GM23248 (cell line): ENCODE results near the gene ACKR1. TPM values are rescaled to one million over a fixed set of nuclear protein-coding genes. Genes with fewer than 3 reads are reported as not detected.

Experiments
- DNase-seq: peaks from one replicate; pipeline ENCODE4 v3.0.0-alpha.2; 2015
- H2AFZ ChIP-seq: fragments of 200-600 bp; sonication (generic); 2 replicates; pipeline ENCODE4 v1.6.1; 2016; ENCODE audit warnings: antibody characterized with exemption
- H3F3A ChIP-seq: fragments of 200-600 bp; sonication (generic); 2 replicates; pipeline ENCODE4 v1.6.1; 2016; ENCODE audit warnings: mild to moderate bottlenecking, antibody characterized with exemption, mixed run types; ENCODE audit not compliant: insufficient read depth
- H3K27ac ChIP-seq: fragments of 200-600 bp; sonication (generic); 2 replicates; pipeline ENCODE4 v1.5.1; 2016; ENCODE audit warnings: mild to moderate bottlenecking
- H3K27me3 ChIP-seq: fragments of 200-600 bp; sonication (generic); replicated peaks from 2 replicates; pipeline ENCODE4 v1.6.1; 2016; ENCODE audit warnings: mild to moderate bottlenecking; ENCODE audit not compliant: insufficient read depth
- H3K36me3 ChIP-seq: fragments of 200-600 bp; sonication (generic); 2 replicates; pipeline ENCODE4 v1.6.1; 2016; ENCODE audit warnings: low read depth, mild to moderate bottlenecking
- H3K4me1 ChIP-seq: fragments of 200-600 bp; sonication (generic); 2 replicates; pipeline ENCODE4 v1.6.1; 2016; ENCODE audit warnings: mild to moderate bottlenecking; ENCODE audit not compliant: insufficient read depth
- H3K4me2 ChIP-seq: fragments of 200-600 bp; sonication (generic); one replicate; pipeline ENCODE4 v1.6.1; 2016; ENCODE audit warnings: mild to moderate bottlenecking; ENCODE audit not compliant: unreplicated experiment
- H3K4me3 ChIP-seq: fragments of 200-600 bp; sonication (generic); 2 replicates; pipeline ENCODE4 v1.5.1; 2016; ENCODE audit warnings: mild to moderate bottlenecking
- H3K79me2 ChIP-seq: fragments of 200-600 bp; sonication (generic); 2 replicates; pipeline ENCODE4 v1.6.1; 2016; ENCODE audit warnings: mild to moderate bottlenecking; ENCODE audit not compliant: insufficient read depth
- H3K9ac ChIP-seq: fragments of 200-600 bp; sonication (generic); 2 replicates; pipeline ENCODE4 v1.6.1; 2016; ENCODE audit warnings: mild to moderate bottlenecking
- H3K9me2 ChIP-seq: fragments of 200-600 bp; sonication (generic); 2 replicates; pipeline ENCODE4 v1.6.1; 2016; ENCODE audit warnings: mixed run types, mild to moderate bottlenecking, moderate library complexity; ENCODE audit not compliant: insufficient read depth
- H3K9me3 ChIP-seq: fragments of 200-600 bp; sonication (generic); one replicate; pipeline ENCODE4 v1.6.1; 2017; ENCODE audit warnings: low read depth
- H4K20me1 ChIP-seq: fragments of 200-600 bp; sonication (generic); 2 replicates; pipeline ENCODE4 v1.6.0; 2016; ENCODE audit not compliant: insufficient read depth
- EZH2 ChIP-seq: fragments of 200-600 bp; sonication (generic); IDR thresholded peaks from 2 replicates; pipeline ENCODE4 v1.6.1; 2018; ENCODE audit warnings: antibody characterized with exemption, mild to moderate bottlenecking; ENCODE audit not compliant: insufficient read depth, poor library complexity, severe bottlenecking
- EZH2phosphoT487 ChIP-seq: fragments of 200-600 bp; sonication (generic); IDR thresholded peaks from 2 replicates; pipeline ENCODE4 v1.6.1; 2018; ENCODE audit warnings: antibody characterized with exemption, moderate library complexity, mild to moderate bottlenecking, low read depth; ENCODE audit not compliant: insufficient read depth
- WGBS, 2 experiments: methylation state at CpG; one replicate each; pipeline ENCODE4 v1.1.6; 2015 to 2017; ENCODE audit warnings: low lambda C conversion rate in 2 of 2, low coverage in 1 of 2; ENCODE audit errors: missing lambda C conversion rate in 2 of 2; 5-methylcytosine and 5-hydroxymethylcytosine counted together
- in situ Hi-C: fragments of 300-500 bp; cut with MboI; formaldehyde crosslinking; loops from 2 replicates; pipeline ENCODE4 v1.15.0; 2020
- polyA plus RNA-seq: library from polyadenylated mRNA; unstranded; fragments of >200 nt; fragmentation: Nextera tagmentation; extraction: Ambion mirVana; gene quantifications from 2 replicates; pipeline ENCODE4 v1.2.1, GENCODE V29; 2016
- total RNA-seq: library from RNA; depleted of rRNA; stranded (reverse); fragments of >200 nt; shearing (Covaris generic); gene quantifications from 2 replicates; pipeline ENCODE4 v1.2.3, GENCODE V29; 2014

The ACKR1 gene
- total and polyA plus RNA-seq, 2 experiments from 2014 or later = not detected

GRCh38 chr1:159214149-159214760, 9.6 kb downstream of the ACKR1 start:
- WGBS, 2 experiments = 6% methylated on average over 5 of the region's 5 CpGs
- DNase-seq = peak; percentile 58
- no peaks in the 10 kb centered on the region for H3K9me3 ChIP-seq

DNA sequence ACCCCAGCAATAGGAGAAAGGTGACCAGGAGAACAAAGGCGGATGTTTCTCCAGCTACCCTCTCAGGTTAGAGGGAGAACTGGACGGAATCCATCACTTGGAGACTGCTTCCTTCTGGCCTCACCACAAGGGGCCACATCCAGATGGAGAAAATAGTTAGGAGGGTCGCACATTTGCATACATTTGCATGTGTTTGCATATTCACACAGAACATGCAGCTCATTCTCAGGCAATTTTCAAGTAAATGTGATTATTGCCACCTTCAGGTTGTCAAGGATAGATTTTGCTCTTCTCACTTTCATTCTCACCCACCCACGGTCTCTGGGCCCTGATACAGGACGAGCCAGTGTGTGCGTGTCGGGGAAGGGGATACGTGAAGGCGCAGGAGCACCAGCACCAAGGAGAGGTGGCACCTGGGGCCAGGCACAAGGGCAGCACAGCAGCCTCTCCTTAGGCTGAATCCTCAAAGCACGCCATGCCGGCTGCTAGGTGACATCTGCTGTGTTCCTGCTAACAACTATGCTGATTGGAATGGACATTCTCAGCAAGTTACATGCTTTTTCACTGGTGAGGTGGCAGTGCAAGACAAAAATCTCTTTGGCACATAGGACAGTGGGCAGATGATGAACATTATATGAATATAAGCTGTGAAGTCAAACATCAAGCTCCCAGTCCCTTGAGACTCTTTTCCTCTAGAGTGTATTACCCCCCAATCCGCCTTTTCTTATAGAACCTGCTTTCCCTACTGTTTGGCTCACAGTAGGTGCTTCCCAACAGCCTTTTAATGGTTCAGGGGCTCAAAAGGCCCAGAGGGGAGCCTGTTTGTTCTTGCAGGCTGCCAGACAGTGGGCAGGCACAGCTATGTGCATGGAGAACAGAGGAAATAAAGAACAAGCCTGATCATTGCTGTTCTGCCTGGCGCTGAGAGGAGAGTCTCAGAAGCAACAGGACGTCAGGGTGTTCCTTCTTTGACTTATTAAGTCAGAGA, 14.3 kb downstream of the ACKR1 start:
- Histone ChIP-seq H3K9ac (no peak overlapping the region), H3K36me3 (no peaks in the 10 kb centered on the region), H2AFZ (no peak overlapping the region), H3K79me2 (no peaks in the 10 kb centered on the region), H3K27ac (no peak overlapping the region), H3K9me2 (no peaks in the 10 kb centered on the region), H3K9me3 (no peaks in the 10 kb centered on the region), H3K4me3 (no peak overlapping the region), H3F3A (no peaks in the 10 kb centered on the region), H3K27me3 (no peaks in the 10 kb centered on the region; the same call in 1 of the 2 replicates), H4K20me1 (no peaks in the 10 kb centered on the region), H3K4me1 (no peaks in the 10 kb centered on the region), H3K4me2 (no peak overlapping the region)
- no peak for TF ChIP-seq EZH2phosphoT487
- TF ChIP-seq EZH2 = no peak
- DNase-seq = no peak
- 22% methylated on average over 14 of the region's 14 CpGs for WGBS, 2 experiments
- in situ Hi-C loops = no loop called here

More at GRCh38 chr1:159214149-159214760, 9.6 kb downstream of the ACKR1 start:
- Histone ChIP-seq H3K4me3 (no peak overlapping the region), H3K27ac (no peak overlapping the region), H3K27me3 (no peaks in the 10 kb centered on the region; the same call in 1 of the 2 replicates), H3K36me3 (no peaks in the 10 kb centered on the region), H2AFZ (no peak overlapping the region), H3K4me2 (no peak overlapping the region), H3K79me2 (no peaks in the 10 kb centered on the region), H3K9ac (no peak overlapping the region), H3F3A (no peaks in the 10 kb centered on the region), H4K20me1 (no peaks in the 10 kb centered on the region), H3K9me2 (no peaks in the 10 kb centered on the region), H3K4me1 (no peaks in the 10 kb centered on the region)
- in situ Hi-C loops = no loop called here
- no peak for TF ChIP-seq EZH2
- TF ChIP-seq EZH2phosphoT487 = no peak

- H3K9ac ChIP-seq = no peak overlapping the region
- peaks cover 4% of the 10 kb centered on the region; the same call in 1 of the 2 replicates for H3K27me3 ChIP-seq
- H4K20me1 ChIP-seq = no peaks in the 10 kb centered on the region
- no peaks in the 10 kb centered on the region for H3K9me2 ChIP-seq
- H3K36me3 ChIP-seq = no peaks in the 10 kb centered on the region
- no peak for TF ChIP-seq EZH2phosphoT487
- no peak for TF ChIP-seq EZH2
- WGBS, 2 experiments = 52 to 53% methylated on average over 5 of the region's 5 CpGs
- no peaks in the 10 kb centered on the region for H3K4me1 ChIP-seq
- H3K79me2 ChIP-seq = no peaks in the 10 kb centered on the region
- in situ Hi-C loops = no loop called here
- no peaks in the 10 kb centered on the region for H3F3A ChIP-seq
- H3K27ac ChIP-seq = no peak overlapping the region
- H3K9me3 ChIP-seq = no peaks in the 10 kb centered on the region
- no peak overlapping the region for H2AFZ ChIP-seq
- H3K4me2 ChIP-seq = no peak overlapping the region
- no peak for DNase-seq
- H3K4me3 ChIP-seq = no peak overlapping the region
These were observed 17.6 kb downstream of the ACKR1 start for GRCh38 chr1:159222075-159222865.

DNA sequence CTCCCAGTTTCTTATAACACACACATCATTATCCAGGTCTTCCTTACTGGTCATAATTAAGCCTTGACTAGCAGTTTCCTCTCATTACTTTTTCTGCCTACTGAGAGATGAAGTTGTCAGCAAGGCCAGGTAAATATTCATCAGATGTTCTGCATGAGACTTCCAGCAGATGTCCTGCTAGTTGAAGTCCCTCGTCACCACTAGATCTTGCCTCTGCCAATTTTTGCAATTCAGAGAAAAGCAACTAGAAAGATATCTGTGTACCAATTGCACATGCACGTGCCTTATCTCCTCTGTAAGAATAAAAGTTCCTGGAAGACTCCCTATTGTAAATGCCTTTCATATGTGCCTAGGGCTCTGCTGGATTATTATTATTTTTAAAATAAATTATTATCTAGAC, 18.3 kb downstream of the ACKR1 start:
- DNase-seq = no peak
- no peak overlapping the region for H2AFZ ChIP-seq
- H3F3A ChIP-seq = no peaks in the 10 kb centered on the region
- WGBS, 2 experiments = 7 to 16% methylated on average over 2 of the region's 2 CpGs
- H3K79me2 ChIP-seq = no peaks in the 10 kb centered on the region
- H4K20me1 ChIP-seq = no peaks in the 10 kb centered on the region
- in situ Hi-C loops = no loop called here
- H3K9me3 ChIP-seq = no peaks in the 10 kb centered on the region
- H3K9ac ChIP-seq = no peak overlapping the region
- H3K27me3 ChIP-seq = peaks cover 4% of the 10 kb centered on the region; the same call in 1 of the 2 replicates
- no peaks in the 10 kb centered on the region for H3K9me2 ChIP-seq
- H3K4me3 ChIP-seq = no peak overlapping the region
- no peaks in the 10 kb centered on the region for H3K4me1 ChIP-seq
- H3K36me3 ChIP-seq = no peaks in the 10 kb centered on the region
- no peak for TF ChIP-seq EZH2phosphoT487
- no peak for TF ChIP-seq EZH2
- no peak overlapping the region for H3K27ac ChIP-seq
- H3K4me2 ChIP-seq = no peak overlapping the region
